Ovary (tissue), 9 donors: ENCODE results near the gene SCG5. TPM values are rescaled to one million over a fixed set of nuclear protein-coding genes. Genes with fewer than 3 reads are reported as not detected.

Experiments
- DNase-seq, 5 donors: peaks; one replicate each; pipeline ENCODE4 v3.0.0-alpha.2; 2019 to 2020
- H3K27ac ChIP-seq, 2 donors: fragments of 200-600 bp; one replicate each; pipeline versions ENCODE4 v1.5.1 to v1.8.0; 2019 to 2022
- H3K27me3 ChIP-seq: fragments of 200-600 bp; one replicate; pipeline ENCODE4 v1.8.0; 2022
- H3K36me3 ChIP-seq: fragments of 200-600 bp; sonication (generic); one replicate; pipeline ENCODE4 v1.5.1; 2019
- H3K4me1 ChIP-seq: one replicate; pipeline ENCODE4 v1.8.1; 2013; ENCODE audit warnings: mild to moderate bottlenecking, moderate library complexity; ENCODE audit not compliant: insufficient read depth
- H3K4me3 ChIP-seq: fragments of 200-600 bp; sonication (generic); one replicate; pipeline ENCODE4 v1.5.1; 2017
- H3K9me3 ChIP-seq, 2 donors: fragments of 200-600 bp in 1 of 2; sonication (generic) in 1 of 2; one replicate each; pipeline versions ENCODE4 v1.5.1 to v1.8.1; 2013 to 2019; ENCODE audit warnings: mild to moderate bottlenecking in 1 of 2, moderate library complexity in 1 of 2
- EP300 ChIP-seq: sonication (generic); formaldehyde crosslinking; IDR thresholded peaks from one replicate; pipeline ENCODE4 v1.6.1; 2017; ENCODE audit warnings: antibody characterized with exemption
- POLR2A ChIP-seq: fragments of 450-650 bp; IDR thresholded peaks from one replicate; pipeline ENCODE4 v1.6.1; 2017; ENCODE audit warnings: antibody characterized with exemption, mild to moderate bottlenecking, moderate library complexity
- WGBS, 3 donors: extraction: QIAGEN DNeasy Blood & Tissue Kit in 1 of 3; methylation state at CpG; one replicate each; pipeline versions ENCODE4 v1.1.5 to v1.1.7; 2013 to 2017; 5-methylcytosine and 5-hydroxymethylcytosine counted together
- intact Hi-C, 4 donors: fragments of 100-400 bp; cut with DNase I; formaldehyde crosslinking; loops; one replicate each; pipeline versions ENCODE4 v1.11.0 to v1.15.1; 2022 to 2023
- polyA plus RNA-seq, 2 donors: library from polyadenylated mRNA; stranded (reverse); fragments of 200-250 nt in 1 of 2; fragments of 350-450 nt in 1 of 2; fragmentation: Illumina TruSeq in 1 of 2; extraction: RNeasy Lipid Tissue Mini Kit (QIAGEN cat#74804) in 1 of 2; gene quantifications; one replicate each; pipeline ENCODE4 v1.2.3, GENCODE V29; 2013 to 2014
- total RNA-seq, 7 donors: library from RNA; depleted of rRNA in 2 of 7; stranded (reverse); fragments of >200 nt in 2 of 7; fragmentation: NEBNext Ultra II Directional in 3 of 7; extraction: Animal tissue kit (Norgen Biotek cat#: 25700) in 3 of 7; gene quantifications; one replicate each; pipeline versions ENCODE4 v1.1.0 to v1.2.4, GENCODE V29; 2016 to 2023
- TF ChIP-seq, protein P1 (sequence below), 3 donors: fragments of 450-650 bp in 2 of 3; fragments of 200-600 bp in 1 of 3; IDR thresholded peaks; one replicate each; pipeline versions ENCODE4 v1.5.1 to v1.8.0; 2016 to 2022; ENCODE audit warnings: antibody characterized with exemption in 3 of 3, mild to moderate bottlenecking in 1 of 3
- donor health status: DM: no; HTN: no; CAD: no; lungs with moderate emphysema.
- donor health status: DM: no; HTN: no; CAD: no.
- donor health status: Bipolar disorder and iron deficiency.
- donor health status: DM: yes; HTN: yes; CAD: no.
- donor health status: DM: no; HTN: no; CAD: no.
- donor health status: DM: yes; HTN: yes; CAD: no.

SCG5 gene
- total and polyA plus RNA-seq, 9 donors, result 0.63 to 34.1 (median 3.7) TPM; not detected in 1

DNA sequence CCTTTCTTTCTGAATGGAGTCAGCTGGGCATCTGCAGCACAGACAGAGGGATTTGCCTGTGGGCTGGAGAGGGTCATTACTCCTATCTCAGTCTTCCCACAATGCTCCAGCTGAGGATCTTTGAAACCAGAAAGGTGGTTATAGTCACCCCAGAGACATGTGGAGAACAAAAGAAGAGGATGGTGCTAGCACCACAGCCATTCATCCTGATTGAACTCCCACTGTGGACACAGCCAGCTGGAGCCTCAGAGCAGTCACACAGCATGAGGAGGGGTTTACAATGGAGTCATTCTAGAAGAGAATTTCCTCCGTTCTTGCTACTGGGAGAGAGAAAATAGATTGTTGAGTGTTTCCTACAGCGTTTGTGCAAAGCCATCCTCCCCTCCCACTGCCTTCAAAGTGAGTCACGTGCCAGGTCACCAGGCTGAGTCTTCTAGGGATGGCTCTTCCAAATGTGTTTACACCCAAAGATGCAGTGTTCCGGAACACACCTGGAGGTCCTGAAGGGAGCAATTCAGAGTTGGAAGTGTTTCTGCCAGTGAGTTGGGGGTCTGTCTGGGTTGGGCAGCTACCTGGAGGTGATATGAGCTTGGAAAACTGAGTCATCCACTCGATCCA, 57.4 kb downstream of the SCG5 start:
- DNase-seq, result no peak
- no peak overlapping the region for H3K4me3 ChIP-seq
- H3K27ac ChIP-seq, result no peak overlapping the region
- no peaks in the 10 kb centered on the region for H3K4me1 ChIP-seq
- H3K27me3 ChIP-seq, result no peaks in the 10 kb centered on the region
- intact Hi-C loops, result no loop called here
- WGBS, 3 donors, result 77 to 83% (median 81%) methylated on average over 5 of the region's 5 CpGs
- TF ChIP-seq, protein P1, sequence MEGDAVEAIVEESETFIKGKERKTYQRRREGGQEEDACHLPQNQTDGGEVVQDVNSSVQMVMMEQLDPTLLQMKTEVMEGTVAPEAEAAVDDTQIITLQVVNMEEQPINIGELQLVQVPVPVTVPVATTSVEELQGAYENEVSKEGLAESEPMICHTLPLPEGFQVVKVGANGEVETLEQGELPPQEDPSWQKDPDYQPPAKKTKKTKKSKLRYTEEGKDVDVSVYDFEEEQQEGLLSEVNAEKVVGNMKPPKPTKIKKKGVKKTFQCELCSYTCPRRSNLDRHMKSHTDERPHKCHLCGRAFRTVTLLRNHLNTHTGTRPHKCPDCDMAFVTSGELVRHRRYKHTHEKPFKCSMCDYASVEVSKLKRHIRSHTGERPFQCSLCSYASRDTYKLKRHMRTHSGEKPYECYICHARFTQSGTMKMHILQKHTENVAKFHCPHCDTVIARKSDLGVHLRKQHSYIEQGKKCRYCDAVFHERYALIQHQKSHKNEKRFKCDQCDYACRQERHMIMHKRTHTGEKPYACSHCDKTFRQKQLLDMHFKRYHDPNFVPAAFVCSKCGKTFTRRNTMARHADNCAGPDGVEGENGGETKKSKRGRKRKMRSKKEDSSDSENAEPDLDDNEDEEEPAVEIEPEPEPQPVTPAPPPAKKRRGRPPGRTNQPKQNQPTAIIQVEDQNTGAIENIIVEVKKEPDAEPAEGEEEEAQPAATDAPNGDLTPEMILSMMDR (IDR thresholded peaks at IDR 0.05), result no peak
- no peaks in the 10 kb centered on the region for H3K9me3 ChIP-seq
- no peaks in the 10 kb centered on the region for H3K36me3 ChIP-seq

DNA sequence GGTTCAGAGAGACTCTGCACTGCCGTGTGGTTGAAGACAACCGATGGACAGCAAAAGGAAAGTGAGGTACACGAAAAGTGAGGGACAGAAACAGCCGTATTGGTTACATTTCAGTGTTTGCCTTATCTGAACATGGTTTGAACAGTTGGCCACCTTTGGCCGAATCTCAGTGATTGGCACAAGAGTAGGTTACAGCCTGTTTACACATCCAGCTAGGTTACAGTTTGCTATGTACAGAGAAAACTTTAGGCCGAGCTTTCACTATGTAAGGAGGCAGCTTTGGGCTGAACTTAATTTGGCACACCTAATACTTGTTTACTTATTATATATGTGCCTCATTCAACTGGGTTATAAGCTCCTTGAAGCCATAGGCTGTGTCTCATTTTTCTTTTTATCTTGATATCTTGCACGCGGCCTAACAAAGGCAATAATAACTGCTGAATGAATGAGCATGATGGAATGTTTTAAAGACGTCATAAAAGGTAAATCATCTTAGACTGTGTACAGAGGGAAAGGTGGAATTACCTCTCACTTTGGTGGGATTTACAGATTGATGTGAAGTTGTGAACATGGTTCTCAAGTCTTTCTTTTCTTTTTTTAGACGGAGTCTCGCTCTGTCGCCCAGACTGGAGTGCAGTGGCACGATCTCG, 59.1 kb downstream of the SCG5 start:
- TF ChIP-seq POLR2A (no peak), EP300 (no peak)
- TF ChIP-seq, protein P1 (IDR thresholded peaks at IDR 0.05), result no peak
- WGBS, 3 donors, result 85 to 87% (median 86%) methylated on average over 14 of the region's 14 CpGs
- Histone ChIP-seq H3K4me3 (no peak overlapping the region), H3K27ac (no peak overlapping the region), H3K4me1 (no peaks in the 10 kb centered on the region), H3K9me3 (no peaks in the 10 kb centered on the region), H3K36me3 (no peaks in the 10 kb centered on the region), H3K27me3 (no peaks in the 10 kb centered on the region)
- DNase-seq, result no peak
- intact Hi-C loops, result no loop called here

DNA sequence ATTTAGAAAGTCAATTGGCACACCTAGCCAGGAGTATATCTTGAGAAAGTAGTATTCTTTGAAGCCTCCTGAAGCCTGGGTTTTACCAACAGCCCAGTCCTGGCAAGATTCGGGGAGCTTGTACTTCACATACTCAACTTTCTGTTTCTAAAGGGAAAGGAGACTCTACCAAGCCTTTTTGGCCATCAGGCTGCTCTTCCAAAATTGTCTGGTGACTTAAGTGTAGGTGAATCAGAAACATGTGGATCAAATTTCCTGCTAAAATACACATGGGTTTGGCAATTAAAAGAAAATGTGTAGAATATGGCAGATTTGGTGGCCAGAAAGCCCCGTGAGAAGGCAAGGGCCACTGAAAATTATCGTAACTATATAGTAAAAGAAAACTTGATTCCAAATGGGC, 60.4 kb downstream of the SCG5 start:
- DNase-seq, result no peak
- no peak for TF ChIP-seq EP300
- TF ChIP-seq POLR2A, result no peak
- TF ChIP-seq, protein P1 (IDR thresholded peaks at IDR 0.05), result no peak
- H3K4me1 ChIP-seq, result no peaks in the 10 kb centered on the region

DNA sequence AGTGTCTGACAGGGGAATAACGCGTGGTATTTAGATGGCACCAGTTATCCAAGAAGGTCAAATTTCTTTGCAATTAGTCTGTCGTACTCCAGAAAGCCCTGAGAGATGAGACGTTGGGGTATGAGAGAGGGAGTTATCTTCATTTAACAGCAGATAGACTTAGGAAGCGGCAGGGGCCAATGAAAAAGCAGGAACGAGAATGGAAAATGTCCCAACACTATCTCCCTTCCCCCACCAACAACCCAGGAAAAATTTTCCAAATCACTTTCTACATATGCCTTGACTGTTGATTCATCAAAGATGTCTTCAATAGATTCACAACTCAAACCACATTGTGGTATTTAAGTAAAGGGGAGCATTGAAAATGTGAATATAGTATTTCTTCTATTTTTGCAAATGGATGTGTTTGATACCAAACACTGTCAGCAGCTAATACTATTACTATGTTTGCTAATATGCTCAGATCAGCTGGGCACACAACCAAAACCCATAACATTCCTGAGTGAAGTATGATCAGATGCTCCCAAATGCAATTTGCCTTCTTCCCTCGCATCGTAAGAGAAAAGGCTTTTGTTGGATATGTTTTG, 63.0 kb downstream of the SCG5 start:
- 23 to 27% (median 25%) methylated on average over 8 of the region's 8 CpGs for WGBS, 3 donors
- DNase-seq, result no peak
- Histone ChIP-seq H3K36me3 (no peaks in the 10 kb centered on the region), H3K9me3 (no peaks in the 10 kb centered on the region), H3K4me3 (no peak overlapping the region), H3K27me3 (no peaks in the 10 kb centered on the region), H3K4me1 (no peaks in the 10 kb centered on the region), H3K27ac (no peak overlapping the region)
- TF ChIP-seq, protein P1 (IDR thresholded peaks at IDR 0.05), result no peak
- TF ChIP-seq POLR2A, result no peak
- TF ChIP-seq EP300, result no peak
- intact Hi-C loops, result no loop called here

More for the DNA sequence above, 60.4 kb downstream of the SCG5 start:
- no peaks in the 10 kb centered on the region for H3K27me3 ChIP-seq
- 59 to 63% (median 62%) methylated on average over 3 of the region's 3 CpGs for WGBS, 3 donors
- H3K27ac ChIP-seq, result no peak overlapping the region
- H3K4me3 ChIP-seq, result no peak overlapping the region
- no peaks in the 10 kb centered on the region for H3K9me3 ChIP-seq
- H3K36me3 ChIP-seq, result no peaks in the 10 kb centered on the region
- intact Hi-C loops, result no loop called here
